Liver (tissue), 3 donors: ENCODE measurements around the gene GIMAP5.

ENCODE experiments used
- GABPA ChIP-seq, 2 donors: IDR thresholded peaks in 1 of 2; conservative IDR thresholded peaks in 1 of 2; 2 replicates each; pipeline ENCODE4 v1.6.1; 2016; ENCODE audit warnings: antibody characterized with exemption in 2 of 2, mild to moderate bottlenecking in 1 of 2, moderate library complexity in 1 of 2
- HNF4A ChIP-seq, 2 donors: conservative IDR thresholded peaks; 2 replicates each; pipeline ENCODE4 v1.6.1; 2016; ENCODE audit warnings: antibody characterized with exemption in 2 of 2, mild to moderate bottlenecking in 2 of 2
- NR2F2 ChIP-seq: IDR thresholded peaks from 2 replicates; pipeline ENCODE4 v1.6.1; 2016; ENCODE audit warnings: antibody characterized with exemption
- RXRA ChIP-seq, 2 donors: IDR thresholded peaks; 2 replicates each; pipeline ENCODE4 v1.6.1; 2017 to 2018; ENCODE audit warnings: antibody characterized with exemption in 2 of 2, mild to moderate bottlenecking in 1 of 2
- TAF1 ChIP-seq: conservative IDR thresholded peaks from 2 replicates; pipeline ENCODE4 v1.6.1; 2016; ENCODE audit warnings: antibody characterized with exemption, mild to moderate bottlenecking
- YY1 ChIP-seq: IDR thresholded peaks from 2 replicates; pipeline ENCODE4 v1.6.1; 2016; ENCODE audit warnings: antibody characterized with exemption, mild to moderate bottlenecking
- TF ChIP-seq, protein P1 (sequence below): fragments of 150-350 bp; IDR thresholded peaks from 2 replicates; pipeline ENCODE4 v1.5.1; 2017; ENCODE audit warnings: improper control_type of control experiment, low read depth, low read length; ENCODE audit not compliant: missing input control
- TF ChIP-seq, protein P2 (sequence below): IDR thresholded peaks from 2 replicates; pipeline ENCODE4 v1.6.1; 2016; ENCODE audit warnings: antibody characterized with exemption, mild to moderate bottlenecking
- TF ChIP-seq, protein P3 (sequence below): IDR thresholded peaks from 2 replicates; pipeline ENCODE4 v1.6.1; 2016; ENCODE audit warnings: antibody characterized with exemption
- donor health status: healthy.
- donor health status: healthy.

DNA sequence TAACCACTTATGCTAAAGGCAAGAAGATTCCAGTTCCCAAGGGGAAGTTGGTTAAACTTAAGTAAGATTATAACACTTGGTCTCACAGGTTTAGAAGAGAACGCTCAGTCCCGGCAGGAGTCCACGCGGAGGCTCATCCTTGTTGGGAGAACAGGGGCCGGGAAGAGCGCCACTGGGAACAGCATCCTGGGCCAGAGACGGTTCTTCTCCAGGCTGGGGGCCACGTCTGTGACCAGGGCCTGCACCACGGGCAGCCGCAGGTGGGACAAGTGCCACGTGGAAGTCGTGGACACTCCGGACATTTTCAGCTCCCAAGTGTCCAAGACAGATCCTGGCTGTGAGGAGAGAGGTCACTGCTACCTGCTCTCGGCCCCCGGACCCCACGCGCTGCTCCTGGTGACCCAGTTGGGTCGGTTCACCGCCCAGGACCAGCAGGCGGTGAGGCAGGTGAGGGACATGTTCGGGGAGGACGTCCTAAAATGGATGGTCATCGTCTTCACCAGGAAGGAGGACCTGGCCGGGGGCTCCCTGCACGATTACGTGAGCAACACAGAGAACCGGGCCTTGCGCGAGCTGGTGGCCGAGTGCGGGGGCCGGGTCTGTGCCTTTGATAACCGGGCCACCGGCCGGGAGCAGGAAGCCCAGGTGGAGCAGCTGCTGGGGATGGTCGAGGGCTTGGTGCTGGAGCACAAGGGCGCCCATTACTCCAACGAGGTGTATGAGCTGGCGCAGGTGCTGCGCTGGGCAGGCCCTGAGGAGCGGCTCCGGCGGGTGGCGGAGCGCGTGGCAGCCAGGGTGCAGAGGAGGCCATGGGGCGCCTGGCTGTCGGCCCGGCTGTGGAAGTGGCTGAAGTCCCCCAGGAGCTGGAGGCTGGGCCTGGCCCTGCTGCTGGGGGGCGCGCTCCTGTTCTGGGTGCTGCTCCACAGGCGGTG, 17.0 kb upstream of the GIMAP5 start:
- TF ChIP-seq, protein P1, sequence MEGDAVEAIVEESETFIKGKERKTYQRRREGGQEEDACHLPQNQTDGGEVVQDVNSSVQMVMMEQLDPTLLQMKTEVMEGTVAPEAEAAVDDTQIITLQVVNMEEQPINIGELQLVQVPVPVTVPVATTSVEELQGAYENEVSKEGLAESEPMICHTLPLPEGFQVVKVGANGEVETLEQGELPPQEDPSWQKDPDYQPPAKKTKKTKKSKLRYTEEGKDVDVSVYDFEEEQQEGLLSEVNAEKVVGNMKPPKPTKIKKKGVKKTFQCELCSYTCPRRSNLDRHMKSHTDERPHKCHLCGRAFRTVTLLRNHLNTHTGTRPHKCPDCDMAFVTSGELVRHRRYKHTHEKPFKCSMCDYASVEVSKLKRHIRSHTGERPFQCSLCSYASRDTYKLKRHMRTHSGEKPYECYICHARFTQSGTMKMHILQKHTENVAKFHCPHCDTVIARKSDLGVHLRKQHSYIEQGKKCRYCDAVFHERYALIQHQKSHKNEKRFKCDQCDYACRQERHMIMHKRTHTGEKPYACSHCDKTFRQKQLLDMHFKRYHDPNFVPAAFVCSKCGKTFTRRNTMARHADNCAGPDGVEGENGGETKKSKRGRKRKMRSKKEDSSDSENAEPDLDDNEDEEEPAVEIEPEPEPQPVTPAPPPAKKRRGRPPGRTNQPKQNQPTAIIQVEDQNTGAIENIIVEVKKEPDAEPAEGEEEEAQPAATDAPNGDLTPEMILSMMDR: no peak
- TF ChIP-seq NR2F2: no peak
- TF ChIP-seq TAF1: no peak
- no peak for TF ChIP-seq GABPA (IDR thresholded peaks at IDR 0.05 in 1 of 2, conservative IDR thresholded peaks at IDR 0.05 in 1 of 2)
- TF ChIP-seq, protein P2, sequence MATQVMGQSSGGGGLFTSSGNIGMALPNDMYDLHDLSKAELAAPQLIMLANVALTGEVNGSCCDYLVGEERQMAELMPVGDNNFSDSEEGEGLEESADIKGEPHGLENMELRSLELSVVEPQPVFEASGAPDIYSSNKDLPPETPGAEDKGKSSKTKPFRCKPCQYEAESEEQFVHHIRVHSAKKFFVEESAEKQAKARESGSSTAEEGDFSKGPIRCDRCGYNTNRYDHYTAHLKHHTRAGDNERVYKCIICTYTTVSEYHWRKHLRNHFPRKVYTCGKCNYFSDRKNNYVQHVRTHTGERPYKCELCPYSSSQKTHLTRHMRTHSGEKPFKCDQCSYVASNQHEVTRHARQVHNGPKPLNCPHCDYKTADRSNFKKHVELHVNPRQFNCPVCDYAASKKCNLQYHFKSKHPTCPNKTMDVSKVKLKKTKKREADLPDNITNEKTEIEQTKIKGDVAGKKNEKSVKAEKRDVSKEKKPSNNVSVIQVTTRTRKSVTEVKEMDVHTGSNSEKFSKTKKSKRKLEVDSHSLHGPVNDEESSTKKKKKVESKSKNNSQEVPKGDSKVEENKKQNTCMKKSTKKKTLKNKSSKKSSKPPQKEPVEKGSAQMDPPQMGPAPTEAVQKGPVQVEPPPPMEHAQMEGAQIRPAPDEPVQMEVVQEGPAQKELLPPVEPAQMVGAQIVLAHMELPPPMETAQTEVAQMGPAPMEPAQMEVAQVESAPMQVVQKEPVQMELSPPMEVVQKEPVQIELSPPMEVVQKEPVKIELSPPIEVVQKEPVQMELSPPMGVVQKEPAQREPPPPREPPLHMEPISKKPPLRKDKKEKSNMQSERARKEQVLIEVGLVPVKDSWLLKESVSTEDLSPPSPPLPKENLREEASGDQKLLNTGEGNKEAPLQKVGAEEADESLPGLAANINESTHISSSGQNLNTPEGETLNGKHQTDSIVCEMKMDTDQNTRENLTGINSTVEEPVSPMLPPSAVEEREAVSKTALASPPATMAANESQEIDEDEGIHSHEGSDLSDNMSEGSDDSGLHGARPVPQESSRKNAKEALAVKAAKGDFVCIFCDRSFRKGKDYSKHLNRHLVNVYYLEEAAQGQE: no peak
- no peak for TF ChIP-seq RXRA (IDR thresholded peaks at IDR 0.05)
- TF ChIP-seq, protein P3, sequence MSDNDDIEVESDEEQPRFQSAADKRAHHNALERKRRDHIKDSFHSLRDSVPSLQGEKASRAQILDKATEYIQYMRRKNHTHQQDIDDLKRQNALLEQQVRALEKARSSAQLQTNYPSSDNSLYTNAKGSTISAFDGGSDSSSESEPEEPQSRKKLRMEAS: no peak
- no peak for TF ChIP-seq YY1
- TF ChIP-seq HNF4A (conservative IDR thresholded peaks at IDR 0.05): no peak
